AG10803 (cell line): Measurements from ENCODE around the gene CRYBG3.

Experiments used
- DNase-seq: peaks from one replicate; pipeline ENCODE4 v3.0.0; 2010; ENCODE audit warnings: low read depth
- H3K4me3 ChIP-seq: 2 replicates; pipeline ENCODE4 v1.5.1; 2011; ENCODE audit warnings: mild to moderate bottlenecking, low read length, control low read depth
- TF ChIP-seq, protein P1 (sequence below): conservative IDR thresholded peaks from 2 replicates; pipeline ENCODE4 v1.5.1; 2011; ENCODE audit warnings: mild to moderate bottlenecking, low read length, control low read depth, inconsistent platforms

CRYBG3 gene

DNA sequence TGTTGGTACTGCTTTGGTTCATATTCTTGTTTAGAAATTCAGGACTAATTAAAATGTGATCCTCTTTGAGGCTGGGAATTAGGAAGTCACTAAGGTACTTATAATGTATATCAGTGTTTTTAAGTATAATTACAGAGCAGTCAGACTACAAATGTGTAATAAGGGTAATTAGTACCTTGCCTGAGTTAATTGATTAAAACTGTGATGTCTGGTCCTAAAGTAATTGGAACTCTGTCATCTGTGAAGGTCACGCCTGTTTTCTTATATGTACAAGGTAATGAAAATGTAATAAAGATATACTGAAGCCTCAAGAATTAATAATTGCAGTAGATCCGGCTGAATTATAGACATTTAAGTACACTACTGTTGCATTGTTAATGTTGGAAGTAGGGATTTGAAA is 117.6 kb downstream of the CRYBG3 start:
- no peak overlapping the region for H3K4me3 ChIP-seq
- DNase-seq = no peak
- TF ChIP-seq, protein P1, sequence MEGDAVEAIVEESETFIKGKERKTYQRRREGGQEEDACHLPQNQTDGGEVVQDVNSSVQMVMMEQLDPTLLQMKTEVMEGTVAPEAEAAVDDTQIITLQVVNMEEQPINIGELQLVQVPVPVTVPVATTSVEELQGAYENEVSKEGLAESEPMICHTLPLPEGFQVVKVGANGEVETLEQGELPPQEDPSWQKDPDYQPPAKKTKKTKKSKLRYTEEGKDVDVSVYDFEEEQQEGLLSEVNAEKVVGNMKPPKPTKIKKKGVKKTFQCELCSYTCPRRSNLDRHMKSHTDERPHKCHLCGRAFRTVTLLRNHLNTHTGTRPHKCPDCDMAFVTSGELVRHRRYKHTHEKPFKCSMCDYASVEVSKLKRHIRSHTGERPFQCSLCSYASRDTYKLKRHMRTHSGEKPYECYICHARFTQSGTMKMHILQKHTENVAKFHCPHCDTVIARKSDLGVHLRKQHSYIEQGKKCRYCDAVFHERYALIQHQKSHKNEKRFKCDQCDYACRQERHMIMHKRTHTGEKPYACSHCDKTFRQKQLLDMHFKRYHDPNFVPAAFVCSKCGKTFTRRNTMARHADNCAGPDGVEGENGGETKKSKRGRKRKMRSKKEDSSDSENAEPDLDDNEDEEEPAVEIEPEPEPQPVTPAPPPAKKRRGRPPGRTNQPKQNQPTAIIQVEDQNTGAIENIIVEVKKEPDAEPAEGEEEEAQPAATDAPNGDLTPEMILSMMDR = no peak

DNA sequence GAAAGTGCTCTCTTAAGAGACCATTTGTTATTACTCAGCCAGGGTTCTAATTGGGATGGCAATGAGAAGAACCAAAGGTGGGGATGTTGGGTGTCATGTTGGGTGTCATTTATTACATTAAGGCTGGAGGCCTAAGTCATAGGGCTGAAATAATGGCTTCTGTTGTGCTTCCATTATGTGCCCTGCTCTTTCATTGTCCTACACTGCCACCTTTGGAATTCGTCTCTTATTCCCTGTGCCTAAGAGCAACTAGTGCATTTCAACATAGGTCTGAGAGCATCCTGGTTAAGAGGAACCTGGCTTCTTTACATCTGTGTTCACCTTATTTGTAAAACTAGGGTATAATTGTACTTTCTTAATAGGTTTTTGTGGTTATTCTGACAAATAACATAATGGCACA is 118.2 kb downstream of the CRYBG3 start:
- DNase-seq = no peak
- H3K4me3 ChIP-seq = no peak overlapping the region
- TF ChIP-seq, protein P1 = 0 out of 2 replicates have a peak, but pooled peaks have one; percentile 10

DNA sequence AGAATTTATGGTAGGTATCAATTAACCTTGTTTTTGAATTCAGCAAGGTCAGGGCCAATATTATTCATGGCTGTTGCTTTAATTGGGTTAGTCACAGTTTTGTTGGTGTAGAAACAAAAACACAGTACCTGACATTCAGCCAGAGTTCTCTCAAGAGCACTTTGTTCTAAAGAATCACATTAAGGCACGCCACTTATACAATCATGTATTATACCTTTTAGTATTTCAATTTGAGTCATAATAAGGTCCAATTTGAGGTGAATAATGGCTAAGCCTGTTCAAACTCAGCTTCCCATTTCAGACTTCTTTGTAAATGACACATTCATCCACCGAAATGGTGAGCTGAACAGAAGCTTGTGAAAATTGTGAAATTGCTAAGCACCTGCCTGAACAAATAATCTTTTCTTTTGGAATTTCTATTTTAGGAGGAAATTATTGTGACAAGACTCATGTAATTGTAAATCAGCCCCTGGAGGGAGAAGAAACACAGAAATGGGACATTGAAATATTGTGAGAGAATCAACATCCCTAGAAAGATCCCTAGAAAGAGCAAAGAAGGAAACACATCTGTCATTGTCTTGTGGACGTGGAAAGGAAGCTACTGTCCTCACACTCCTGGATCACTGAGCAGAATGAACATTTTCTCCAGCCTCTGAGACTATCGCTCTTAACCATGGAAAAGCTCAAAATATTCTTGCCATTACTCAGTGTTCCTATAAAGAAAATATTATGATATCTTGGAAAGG is 121.2 kb downstream of the CRYBG3 start:
- no peak for DNase-seq
- TF ChIP-seq, protein P1 = no peak

DNA sequence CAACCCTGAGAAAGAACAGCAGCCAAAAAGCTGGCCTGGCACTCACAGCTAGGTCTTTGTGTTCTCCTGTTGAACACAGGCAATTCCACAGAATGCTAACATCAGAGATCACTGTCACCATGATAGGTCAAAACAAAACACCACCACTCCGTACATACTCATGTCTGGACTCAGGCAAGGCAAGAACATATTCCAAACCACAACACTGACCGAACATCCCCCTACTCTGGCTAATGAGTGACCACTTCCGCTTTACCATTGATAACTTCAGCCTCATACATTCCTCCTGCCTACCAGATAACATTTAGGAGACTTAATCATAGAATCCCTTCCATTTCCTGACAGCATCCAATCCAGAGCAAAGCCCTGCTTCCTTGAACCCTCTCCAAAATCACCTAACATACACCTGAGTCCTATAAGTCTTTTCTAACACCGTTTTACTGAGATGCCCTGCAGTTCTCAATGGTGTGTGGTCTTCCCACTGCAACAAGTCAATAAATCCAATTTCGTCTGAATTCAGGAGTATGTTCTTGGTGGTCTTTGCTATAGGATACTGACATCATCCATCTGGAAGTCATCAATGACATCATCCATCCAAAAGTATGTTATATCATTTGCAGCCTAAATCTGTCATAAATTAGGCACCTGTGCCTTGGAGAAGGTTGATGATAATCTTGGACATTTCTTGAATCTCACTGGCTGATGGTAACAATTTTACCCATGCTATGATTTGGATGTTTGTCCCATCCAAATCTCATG is 126.7 kb downstream of the CRYBG3 start:
- no peak overlapping the region for H3K4me3 ChIP-seq
- TF ChIP-seq, protein P1 = no peak
- no peak for DNase-seq

More for the DNA sequence above, 121.2 kb downstream of the CRYBG3 start:
- H3K4me3 ChIP-seq = no peak overlapping the region

DNA sequence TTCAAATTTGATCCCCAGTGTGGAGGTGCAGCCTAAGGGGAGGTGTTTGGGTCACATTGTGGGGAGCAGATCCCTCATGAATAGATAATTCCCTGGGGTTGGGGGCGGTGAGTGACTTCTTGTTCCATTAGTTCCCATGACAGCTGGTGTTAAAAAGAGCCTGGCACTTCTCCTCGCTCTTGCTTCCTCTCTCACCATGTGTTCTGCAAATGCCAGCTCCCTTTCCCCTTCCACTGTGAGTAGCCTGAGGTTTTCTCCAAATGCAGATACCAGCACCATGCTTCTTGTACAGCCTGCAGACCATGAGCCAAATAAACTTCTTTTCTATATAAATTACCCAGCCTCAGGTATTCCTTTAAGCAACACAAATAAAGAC is 127.3 kb downstream of the CRYBG3 start:
- no peak for DNase-seq
- no peak overlapping the region for H3K4me3 ChIP-seq
- TF ChIP-seq, protein P1 = no peak

DNA sequence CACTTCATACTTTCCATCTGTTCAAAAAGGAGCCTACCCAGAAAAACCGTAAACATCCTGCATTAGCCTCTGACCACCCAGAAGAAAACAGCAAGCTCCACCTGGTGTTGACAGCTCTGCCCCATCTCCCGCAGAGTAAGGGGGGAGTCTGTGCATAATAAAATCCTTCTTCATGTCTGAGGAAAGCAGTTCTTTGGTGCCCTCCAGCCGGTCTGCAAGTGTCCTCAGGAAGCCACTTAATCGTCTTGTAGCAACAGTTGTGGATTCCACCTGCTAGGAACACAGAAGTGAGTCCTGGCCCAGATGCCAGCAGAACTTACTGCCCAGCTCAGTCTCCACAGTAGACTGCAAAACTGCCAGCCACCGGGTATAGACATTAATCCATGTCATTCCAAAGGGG is 127.9 kb downstream of the CRYBG3 start:
- TF ChIP-seq, protein P1 = no peak
- no peak for DNase-seq
- H3K4me3 ChIP-seq = no peak overlapping the region

DNA sequence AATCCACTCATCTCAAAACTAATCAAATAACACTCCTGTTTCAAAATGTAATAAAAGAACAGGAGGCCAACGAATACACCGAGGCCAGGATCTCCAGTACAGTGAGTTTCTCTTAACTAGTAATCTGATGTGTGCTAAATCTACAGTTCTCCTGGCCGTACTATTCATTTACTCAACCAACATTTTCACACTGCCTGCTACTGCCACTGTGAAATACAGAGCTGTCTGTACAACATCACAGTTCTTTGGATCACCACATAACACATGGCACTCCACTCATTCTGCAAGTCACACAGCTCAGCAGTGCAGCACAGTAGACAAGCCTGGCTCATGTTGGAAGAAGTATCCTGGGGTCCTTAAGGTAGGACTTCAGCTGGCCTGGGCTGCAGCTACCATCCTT is 128.5 kb downstream of the CRYBG3 start:
- TF ChIP-seq, protein P1 = no peak
- no peak for DNase-seq
- H3K4me3 ChIP-seq = no peak overlapping the region
